K562 (cell line): Measurements from ENCODE around the gene PHF10. TPM values are rescaled to one million over a fixed set of nuclear protein-coding genes. Genes with fewer than 3 reads are reported as not detected.

Source experiments
- ATAC-seq: fragments of 200-7000 bp; cut with Tn5 transposase; 3 replicates; pipeline ENCODE4 v1.9.1; 2020; ENCODE audit warnings: moderate library complexity
- BruUV-seq: library from RNA; stranded (reverse); fragments of 400-500 nt; replicated peaks from 2 replicates; lab custom pipeline; 2021; lab: Mats Ljungman, UMichigan
- CTCF ChIA-PET: fragments of 300-600 bp; formaldehyde crosslinking; extraction: SDS; loops from one replicate; lab custom pipeline; 2021; ENCODE audit warnings: low intra/inter-chr PET ratio; lab: Yijun Ruan, JAX
- POLR2A ChIA-PET: fragments of 300-600, 350-650 bp; sonication (Branson Sonifier 250); formaldehyde crosslinking; extraction: SDS; loops from one replicate; lab custom pipeline; 2021; ENCODE audit warnings: antibody characterized with exemption, inconsistent platforms; lab: Yijun Ruan, JAX
- DNase-seq, 4 experiments: peaks; one replicate each; pipeline versions ENCODE4 v3.0.0 to v3.0.0-alpha.2; 2011 to 2018; ENCODE audit warnings: low spot score in 3 of 4, mixed read lengths in 3 of 4; ENCODE audit errors: extremely low read depth in 1 of 4
- FAIRE-seq: peaks from 2 replicates; lab custom pipeline; 2011; peaks lifted over from hg19 to GRCh38; lab: Jason Lieb, UNC
- H2AFZ ChIP-seq: 2 replicates; pipeline ENCODE4 v1.6.0; 2011; ENCODE audit warnings: low read depth, low read length, control low read depth, inconsistent platforms
- H3K27ac ChIP-seq: fragments of 200-600 bp; 3 replicates; pipeline ENCODE4 v1.8.0; 2011; ENCODE audit warnings: low read depth, mild to moderate bottlenecking, control low read depth, inconsistent platforms, low read length, moderate library complexity, mixed read lengths; ENCODE audit errors: extremely low read depth
- H3K27me3 ChIP-seq, 2 experiments: fragments of 300-600 bp in 1 of 2; 2 replicates in 1 of 2; 3 replicates in 1 of 2; pipeline versions ENCODE4 v1.6.0 to v1.8.0; 2011; ENCODE audit warnings: inconsistent platforms in 2 of 2, low read length in 2 of 2, mild to moderate bottlenecking in 1 of 2, mixed read lengths in 1 of 2, moderate library complexity in 1 of 2; ENCODE audit not compliant: control insufficient read depth in 2 of 2, insufficient read depth in 2 of 2
- H3K36me3 ChIP-seq: fragments of 300-600 bp; 3 replicates; pipeline ENCODE4 v1.8.0; 2011; ENCODE audit warnings: mild to moderate bottlenecking, low read length, inconsistent platforms; ENCODE audit not compliant: control insufficient read depth, insufficient read depth
- H3K4me1 ChIP-seq, 2 experiments: fragments of 200-600 bp in 1 of 2; replicated peaks in 1 of 2; 2 replicates in 1 of 2; 3 replicates in 1 of 2; pipeline versions ENCODE4 v1.5.1 to v1.8.0; 2011; ENCODE audit warnings: inconsistent platforms in 2 of 2, low read length in 2 of 2, mild to moderate bottlenecking in 1 of 2, mixed read lengths in 1 of 2, moderate library complexity in 1 of 2; ENCODE audit not compliant: control insufficient read depth in 2 of 2, insufficient read depth in 2 of 2
- H3K4me2 ChIP-seq: 2 replicates; pipeline ENCODE4 v1.6.1; 2011; ENCODE audit warnings: low read length, control low read depth, inconsistent platforms, mixed read lengths; ENCODE audit not compliant: insufficient read depth
- H3K4me3 ChIP-seq: fragments of 200-600 bp; sonication (generic), shearing (Covaris generic); 2 replicates; pipeline ENCODE4 v1.5.1; 2016; ENCODE audit warnings: control low read depth, inconsistent platforms
- H3K79me2 ChIP-seq: fragments of 200-600 bp; 3 replicates; pipeline ENCODE4 v1.8.0; 2011; ENCODE audit warnings: low read length, inconsistent platforms; ENCODE audit not compliant: control insufficient read depth, insufficient read depth
- H3K9ac ChIP-seq, 2 experiments: 2 replicates each; pipeline versions ENCODE4 v1.6.0 to v1.6.1; 2011; ENCODE audit warnings: low read depth in 2 of 2, low read length in 2 of 2, control low read depth in 1 of 2, inconsistent platforms in 1 of 2, mild to moderate bottlenecking in 1 of 2, mixed read lengths in 1 of 2; ENCODE audit not compliant: insufficient read depth in 1 of 2
- H3K9me1 ChIP-seq: one replicate; pipeline ENCODE4 v1.6.0; 2011; ENCODE audit warnings: inconsistent platforms, mild to moderate bottlenecking, low read length, moderate library complexity; ENCODE audit not compliant: control insufficient read depth, insufficient read depth
- H3K9me3 ChIP-seq: replicated peaks from 2 replicates; pipeline ENCODE4 v1.5.1; 2011; ENCODE audit warnings: low read depth, low read length, inconsistent platforms; ENCODE audit not compliant: control insufficient read depth, insufficient read depth
- H4K20me1 ChIP-seq: replicated peaks from 2 replicates; pipeline ENCODE4 v1.6.1; 2011; ENCODE audit warnings: low read length, inconsistent platforms, mixed read lengths; ENCODE audit not compliant: control insufficient read depth, insufficient read depth
- ARID3B ChIP-seq: fragments of 250-450 bp; sonication (Bioruptor Pico); IDR thresholded peaks from 2 replicates; pipeline ENCODE4 v1.4.0; 2020; ENCODE audit warnings: borderline replicate concordance
- CSDE1 ChIP-seq, 2 experiments: fragments of 450-650 bp; IDR thresholded peaks; 2 replicates each; pipeline ENCODE4 v1.6.1; 2016; ENCODE audit warnings: mild to moderate bottlenecking in 1 of 2
- HDAC6 ChIP-seq: IDR thresholded peaks from 2 replicates; pipeline ENCODE4 v1.6.1; 2012; ENCODE audit warnings: low read depth, mild to moderate bottlenecking, control low read depth, inconsistent platforms, low read length, moderate library complexity
- ILF3 ChIP-seq: fragments of 450-650 bp; IDR thresholded peaks from 2 replicates; pipeline ENCODE4 v1.6.1; 2018; ENCODE audit warnings: antibody characterized with exemption, mild to moderate bottlenecking, moderate library complexity, borderline replicate concordance
- POLR2H ChIP-seq: IDR thresholded peaks from 2 replicates; pipeline ENCODE4 v1.6.1; 2016; ENCODE audit warnings: missing genetic modification characterization, low read depth, mild to moderate bottlenecking, control low read depth, missing compliant biosample characterization, moderate library complexity
- SIRT6 ChIP-seq: IDR thresholded peaks from one replicate; pipeline ENCODE4 v1.6.1; 2012; ENCODE audit warnings: low read depth, mild to moderate bottlenecking, control low read depth, inconsistent platforms, low read length, moderate library complexity
- THRA ChIP-seq: fragments of 450-650 bp; IDR thresholded peaks from 2 replicates; pipeline ENCODE4 v1.6.1; 2017; ENCODE audit warnings: mild to moderate bottlenecking, moderate library complexity
- ZNF830 ChIP-seq: fragments of 250-450 bp; sonication (Bioruptor Pico); IDR thresholded peaks from 2 replicates; pipeline ENCODE4 v1.5.0; 2021; ENCODE audit warnings: mild to moderate bottlenecking
- WGBS: fragments of 100-300 bp; shearing (Covaris generic); methylation state at CpG from one replicate; pipeline ENCODE4 v1.1.6; 2016; ENCODE audit warnings: low coverage, mixed read lengths; ENCODE audit not compliant: insufficient coverage; ENCODE audit errors: missing lambda C conversion rate; 5-methylcytosine and 5-hydroxymethylcytosine counted together
- in situ Hi-C: fragments of 300-500 bp; cut with MboI; formaldehyde crosslinking; loops from 4 replicates; pipeline ENCODE4 v1.15.0; 2018; ENCODE audit warnings: inconsistent platforms, mixed read lengths
- intact Hi-C: fragments of 100-400 bp; cut with micrococcal nuclease; formaldehyde crosslinking; loops from 2 replicates; pipeline ENCODE4 v1.14.2; 2022
- polyA plus RNA-seq, 8 experiments: library from polyadenylated mRNA; depleted of rRNA in 4 of 8; stranded (reverse) in 5 of 8; unstranded in 3 of 8; fragments of >200 nt; fragmentation: Nextera tagmentation in 2 of 8; fragmentation: Illumina TruSeq in 1 of 8; extraction: Ambion mirVana in 2 of 8; extraction: Trizol in 1 of 8; gene quantifications; 2 replicates each; pipeline versions ENCODE4 v1.2.1 to v1.2.3, GENCODE V29; 2011 to 2014; ENCODE audit warnings: inconsistent platforms in 1 of 8, missing spikeins in 1 of 8
- total RNA-seq, 7 experiments: library from RNA; depleted of rRNA in 6 of 7; stranded (reverse); fragments of >200 nt in 6 of 7; fragmentation: Illumina TruSeq in 2 of 7; extraction: Trizol in 2 of 7; gene quantifications; 2 replicates each; pipeline versions ENCODE4 v1.2.1 to v1.2.3, GENCODE V29; 2011 to 2021; ENCODE audit warnings: low replicate concordance in 1 of 7
- TF ChIP-seq, protein P1 (sequence below): fragments of 450-650 bp; IDR thresholded peaks from 2 replicates; pipeline ENCODE4 v1.6.1; 2016; ENCODE audit warnings: mild to moderate bottlenecking, moderate library complexity

Gene PHF10
- total and polyA plus RNA-seq, 9 of the 15 experiments (the other 6 are each of a cell fraction or from before 2014, with no cell fraction given): 23.9 to 88.9 (median 46.0) TPM

DNA sequence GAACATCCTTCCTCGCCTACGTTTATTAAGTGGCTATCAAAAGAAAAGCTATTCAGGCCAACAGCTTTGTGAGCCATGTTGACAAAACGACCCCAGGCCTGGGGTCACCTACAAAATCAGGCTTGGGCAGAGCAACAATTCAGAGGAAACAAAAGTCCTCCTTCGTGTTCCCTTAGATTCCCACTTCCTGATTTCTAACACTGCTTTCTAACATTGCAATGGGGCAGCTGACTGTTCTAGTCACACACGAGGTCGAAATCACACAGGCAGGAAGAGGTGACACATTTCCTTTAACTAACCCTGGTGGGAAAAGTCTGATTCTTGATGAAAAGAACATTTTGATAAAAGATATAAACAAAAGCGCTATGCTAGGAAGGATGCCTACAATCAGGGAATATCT is 54.4 kb downstream of the PHF10 start:
- ChIA-PET POLR2A (no interaction called here), CTCF (no interaction called here)
- DNase-seq (no peak), ATAC-seq (no peak), FAIRE-seq (no peak)
- no peak overlapping the region for H3K27ac ChIP-seq
- peaks cover 67% of the 10 kb centered on the region for H3K36me3 ChIP-seq
- H3K27me3 ChIP-seq: no peaks in the 10 kb centered on the region
- H2AFZ ChIP-seq: no peak overlapping the region
- in situ Hi-C loops: no loop called here
- H3K9me3 ChIP-seq: no peaks in the 10 kb centered on the region
- H3K9me1 ChIP-seq: no peaks in the 10 kb centered on the region
- intact Hi-C loops: no loop called here
- H3K4me2 ChIP-seq: no peak overlapping the region
- WGBS: 57% methylated on average over 7 of the region's 7 CpGs
- no peaks in the 10 kb centered on the region; a peak in 1 of 5 replicates for H3K4me1 ChIP-seq
- H3K9ac ChIP-seq: no peak overlapping the region
- no peak overlapping the region for H3K4me3 ChIP-seq
- H4K20me1 ChIP-seq: no peaks in the 10 kb centered on the region
- no TSS peak for BruUV-seq
- no peaks in the 10 kb centered on the region for H3K79me2 ChIP-seq
- TF ChIP-seq ZNF830 (CRISPR knock-in tag): no peak
- no peak for TF ChIP-seq SIRT6
- TF ChIP-seq CSDE1 (IDR thresholded peaks at IDR 0.05): no peak
- TF ChIP-seq POLR2H: no peak
- no peak for TF ChIP-seq HDAC6
- no peak for TF ChIP-seq ARID3B (CRISPR knock-in tag)
- no peak for TF ChIP-seq ILF3
- no peak for TF ChIP-seq THRA
- TF ChIP-seq, protein P1, sequence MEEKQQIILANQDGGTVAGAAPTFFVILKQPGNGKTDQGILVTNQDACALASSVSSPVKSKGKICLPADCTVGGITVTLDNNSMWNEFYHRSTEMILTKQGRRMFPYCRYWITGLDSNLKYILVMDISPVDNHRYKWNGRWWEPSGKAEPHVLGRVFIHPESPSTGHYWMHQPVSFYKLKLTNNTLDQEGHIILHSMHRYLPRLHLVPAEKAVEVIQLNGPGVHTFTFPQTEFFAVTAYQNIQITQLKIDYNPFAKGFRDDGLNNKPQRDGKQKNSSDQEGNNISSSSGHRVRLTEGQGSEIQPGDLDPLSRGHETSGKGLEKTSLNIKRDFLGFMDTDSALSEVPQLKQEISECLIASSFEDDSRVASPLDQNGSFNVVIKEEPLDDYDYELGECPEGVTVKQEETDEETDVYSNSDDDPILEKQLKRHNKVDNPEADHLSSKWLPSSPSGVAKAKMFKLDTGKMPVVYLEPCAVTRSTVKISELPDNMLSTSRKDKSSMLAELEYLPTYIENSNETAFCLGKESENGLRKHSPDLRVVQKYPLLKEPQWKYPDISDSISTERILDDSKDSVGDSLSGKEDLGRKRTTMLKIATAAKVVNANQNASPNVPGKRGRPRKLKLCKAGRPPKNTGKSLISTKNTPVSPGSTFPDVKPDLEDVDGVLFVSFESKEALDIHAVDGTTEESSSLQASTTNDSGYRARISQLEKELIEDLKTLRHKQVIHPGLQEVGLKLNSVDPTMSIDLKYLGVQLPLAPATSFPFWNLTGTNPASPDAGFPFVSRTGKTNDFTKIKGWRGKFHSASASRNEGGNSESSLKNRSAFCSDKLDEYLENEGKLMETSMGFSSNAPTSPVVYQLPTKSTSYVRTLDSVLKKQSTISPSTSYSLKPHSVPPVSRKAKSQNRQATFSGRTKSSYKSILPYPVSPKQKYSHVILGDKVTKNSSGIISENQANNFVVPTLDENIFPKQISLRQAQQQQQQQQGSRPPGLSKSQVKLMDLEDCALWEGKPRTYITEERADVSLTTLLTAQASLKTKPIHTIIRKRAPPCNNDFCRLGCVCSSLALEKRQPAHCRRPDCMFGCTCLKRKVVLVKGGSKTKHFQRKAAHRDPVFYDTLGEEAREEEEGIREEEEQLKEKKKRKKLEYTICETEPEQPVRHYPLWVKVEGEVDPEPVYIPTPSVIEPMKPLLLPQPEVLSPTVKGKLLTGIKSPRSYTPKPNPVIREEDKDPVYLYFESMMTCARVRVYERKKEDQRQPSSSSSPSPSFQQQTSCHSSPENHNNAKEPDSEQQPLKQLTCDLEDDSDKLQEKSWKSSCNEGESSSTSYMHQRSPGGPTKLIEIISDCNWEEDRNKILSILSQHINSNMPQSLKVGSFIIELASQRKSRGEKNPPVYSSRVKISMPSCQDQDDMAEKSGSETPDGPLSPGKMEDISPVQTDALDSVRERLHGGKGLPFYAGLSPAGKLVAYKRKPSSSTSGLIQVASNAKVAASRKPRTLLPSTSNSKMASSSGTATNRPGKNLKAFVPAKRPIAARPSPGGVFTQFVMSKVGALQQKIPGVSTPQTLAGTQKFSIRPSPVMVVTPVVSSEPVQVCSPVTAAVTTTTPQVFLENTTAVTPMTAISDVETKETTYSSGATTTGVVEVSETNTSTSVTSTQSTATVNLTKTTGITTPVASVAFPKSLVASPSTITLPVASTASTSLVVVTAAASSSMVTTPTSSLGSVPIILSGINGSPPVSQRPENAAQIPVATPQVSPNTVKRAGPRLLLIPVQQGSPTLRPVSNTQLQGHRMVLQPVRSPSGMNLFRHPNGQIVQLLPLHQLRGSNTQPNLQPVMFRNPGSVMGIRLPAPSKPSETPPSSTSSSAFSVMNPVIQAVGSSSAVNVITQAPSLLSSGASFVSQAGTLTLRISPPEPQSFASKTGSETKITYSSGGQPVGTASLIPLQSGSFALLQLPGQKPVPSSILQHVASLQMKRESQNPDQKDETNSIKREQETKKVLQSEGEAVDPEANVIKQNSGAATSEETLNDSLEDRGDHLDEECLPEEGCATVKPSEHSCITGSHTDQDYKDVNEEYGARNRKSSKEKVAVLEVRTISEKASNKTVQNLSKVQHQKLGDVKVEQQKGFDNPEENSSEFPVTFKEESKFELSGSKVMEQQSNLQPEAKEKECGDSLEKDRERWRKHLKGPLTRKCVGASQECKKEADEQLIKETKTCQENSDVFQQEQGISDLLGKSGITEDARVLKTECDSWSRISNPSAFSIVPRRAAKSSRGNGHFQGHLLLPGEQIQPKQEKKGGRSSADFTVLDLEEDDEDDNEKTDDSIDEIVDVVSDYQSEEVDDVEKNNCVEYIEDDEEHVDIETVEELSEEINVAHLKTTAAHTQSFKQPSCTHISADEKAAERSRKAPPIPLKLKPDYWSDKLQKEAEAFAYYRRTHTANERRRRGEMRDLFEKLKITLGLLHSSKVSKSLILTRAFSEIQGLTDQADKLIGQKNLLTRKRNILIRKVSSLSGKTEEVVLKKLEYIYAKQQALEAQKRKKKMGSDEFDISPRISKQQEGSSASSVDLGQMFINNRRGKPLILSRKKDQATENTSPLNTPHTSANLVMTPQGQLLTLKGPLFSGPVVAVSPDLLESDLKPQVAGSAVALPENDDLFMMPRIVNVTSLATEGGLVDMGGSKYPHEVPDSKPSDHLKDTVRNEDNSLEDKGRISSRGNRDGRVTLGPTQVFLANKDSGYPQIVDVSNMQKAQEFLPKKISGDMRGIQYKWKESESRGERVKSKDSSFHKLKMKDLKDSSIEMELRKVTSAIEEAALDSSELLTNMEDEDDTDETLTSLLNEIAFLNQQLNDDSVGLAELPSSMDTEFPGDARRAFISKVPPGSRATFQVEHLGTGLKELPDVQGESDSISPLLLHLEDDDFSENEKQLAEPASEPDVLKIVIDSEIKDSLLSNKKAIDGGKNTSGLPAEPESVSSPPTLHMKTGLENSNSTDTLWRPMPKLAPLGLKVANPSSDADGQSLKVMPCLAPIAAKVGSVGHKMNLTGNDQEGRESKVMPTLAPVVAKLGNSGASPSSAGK: no peak
